Measurements from ENCODE around the gene MTHFSD.

MTHFSD gene

DNA sequence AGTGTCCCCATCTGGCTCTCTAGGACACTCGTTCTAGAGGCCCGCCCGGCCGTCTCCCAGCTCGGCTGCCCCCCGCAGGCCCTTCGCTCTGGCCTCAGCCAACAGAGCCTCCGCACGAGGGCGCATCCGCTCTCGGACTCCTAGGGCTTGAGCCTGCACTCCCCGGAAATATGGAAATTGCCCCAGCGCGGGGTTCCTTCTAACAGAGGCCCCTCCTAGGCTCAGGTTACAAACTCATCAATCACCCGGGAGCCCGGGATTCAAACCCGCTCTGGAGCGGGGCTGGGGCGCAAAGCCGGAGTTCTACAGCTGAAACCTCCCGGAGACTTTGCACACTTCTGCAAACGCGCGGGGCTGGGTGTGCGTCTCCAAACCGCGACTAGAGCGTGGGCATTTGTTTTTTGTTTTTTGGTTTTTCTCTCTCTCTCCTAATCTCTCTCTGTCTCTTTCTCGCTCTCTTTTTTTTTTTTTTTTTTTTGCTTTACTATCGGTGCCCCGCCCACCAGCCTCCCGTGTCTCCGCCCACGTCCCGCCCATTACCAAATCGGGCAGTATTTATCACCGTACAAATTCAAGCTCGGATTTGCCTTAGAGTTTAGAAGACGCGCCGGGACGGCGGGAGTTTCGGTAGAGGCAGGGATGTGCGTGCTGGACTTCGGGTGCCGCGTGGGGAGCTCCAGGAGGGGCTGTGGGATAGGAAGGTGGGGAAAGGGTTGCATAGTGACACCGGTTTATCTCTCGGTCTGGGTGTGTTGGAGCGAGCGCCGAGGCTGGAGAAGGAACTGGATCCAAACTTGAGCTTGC lies 20.9 kb upstream of the MTHFSD start:
- TF ChIP-seq, protein P1, sequence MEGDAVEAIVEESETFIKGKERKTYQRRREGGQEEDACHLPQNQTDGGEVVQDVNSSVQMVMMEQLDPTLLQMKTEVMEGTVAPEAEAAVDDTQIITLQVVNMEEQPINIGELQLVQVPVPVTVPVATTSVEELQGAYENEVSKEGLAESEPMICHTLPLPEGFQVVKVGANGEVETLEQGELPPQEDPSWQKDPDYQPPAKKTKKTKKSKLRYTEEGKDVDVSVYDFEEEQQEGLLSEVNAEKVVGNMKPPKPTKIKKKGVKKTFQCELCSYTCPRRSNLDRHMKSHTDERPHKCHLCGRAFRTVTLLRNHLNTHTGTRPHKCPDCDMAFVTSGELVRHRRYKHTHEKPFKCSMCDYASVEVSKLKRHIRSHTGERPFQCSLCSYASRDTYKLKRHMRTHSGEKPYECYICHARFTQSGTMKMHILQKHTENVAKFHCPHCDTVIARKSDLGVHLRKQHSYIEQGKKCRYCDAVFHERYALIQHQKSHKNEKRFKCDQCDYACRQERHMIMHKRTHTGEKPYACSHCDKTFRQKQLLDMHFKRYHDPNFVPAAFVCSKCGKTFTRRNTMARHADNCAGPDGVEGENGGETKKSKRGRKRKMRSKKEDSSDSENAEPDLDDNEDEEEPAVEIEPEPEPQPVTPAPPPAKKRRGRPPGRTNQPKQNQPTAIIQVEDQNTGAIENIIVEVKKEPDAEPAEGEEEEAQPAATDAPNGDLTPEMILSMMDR (IDR thresholded peaks at IDR 0.05; ENCODE audit: poor library complexity, severe bottlenecking): peak; percentile 91
- ATAC-seq (ENCODE audit: low read depth) (peak; percentile 83), DNase-seq (ENCODE audit: low spot score) (peak; percentile 97)
- no peaks in the 10 kb centered on the region for H3K36me3 ChIP-seq (ENCODE audit: low read depth)
- no peaks in the 10 kb centered on the region for H3K27me3 ChIP-seq (ENCODE audit: insufficient read depth, poor library complexity, severe bottlenecking)
- H3K27ac ChIP-seq (ENCODE audit: poor library complexity, severe bottlenecking): peak overlapping the region; percentile 83
- H3K4me1 ChIP-seq (ENCODE audit: insufficient read depth, poor library complexity, severe bottlenecking): peaks cover 16% of the 10 kb centered on the region
- H3K9me3 ChIP-seq (ENCODE audit: severe bottlenecking): no peaks in the 10 kb centered on the region
- H3K4me3 ChIP-seq (ENCODE audit: severe bottlenecking): peak overlapping the region; percentile 76

DNA sequence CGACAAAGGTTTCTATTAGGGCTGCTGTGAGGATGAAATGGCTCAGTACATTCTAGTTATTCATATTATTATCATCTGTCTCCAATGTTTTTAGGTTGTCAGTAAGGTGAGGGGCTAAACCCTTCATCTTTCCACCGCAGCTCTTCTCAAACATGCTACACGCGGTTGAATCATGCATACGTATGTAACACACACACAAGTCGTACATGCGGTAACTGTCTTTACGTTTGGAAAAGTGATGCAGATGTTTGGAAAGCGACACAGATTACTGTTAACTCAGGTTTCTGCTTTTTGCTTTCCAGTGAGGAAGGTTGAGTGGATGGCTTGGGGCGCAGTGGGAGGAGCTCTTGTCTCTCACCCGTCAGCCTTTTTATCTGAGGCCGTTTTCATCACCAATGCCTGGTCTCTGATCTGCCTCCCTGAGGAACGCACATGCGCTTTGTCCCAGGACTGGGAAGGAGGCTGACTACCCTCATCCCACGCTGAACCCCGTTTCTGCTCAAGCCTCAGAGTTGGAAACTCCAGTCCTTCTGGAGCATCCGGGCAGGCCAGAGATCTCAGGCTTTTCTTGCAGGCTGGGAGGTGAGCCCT lies 20.2 kb upstream of the MTHFSD start:
- Histone ChIP-seq H3K4me1 (ENCODE audit: insufficient read depth, poor library complexity, severe bottlenecking) (peaks cover 12% of the 10 kb centered on the region), H3K4me3 (ENCODE audit: severe bottlenecking) (no peak overlapping the region), H3K27ac (ENCODE audit: poor library complexity, severe bottlenecking) (peak overlapping the region; percentile 83), H3K36me3 (ENCODE audit: low read depth) (peaks cover 6% of the 10 kb centered on the region; the same call in 1 of the 2 replicates), H3K27me3 (ENCODE audit: insufficient read depth, poor library complexity, severe bottlenecking) (no peaks in the 10 kb centered on the region), H3K9me3 (ENCODE audit: severe bottlenecking) (no peaks in the 10 kb centered on the region)
- ATAC-seq (ENCODE audit: low read depth) (no peak), DNase-seq (ENCODE audit: low spot score) (no peak)
- TF ChIP-seq, protein P1 (IDR thresholded peaks at IDR 0.05; ENCODE audit: poor library complexity, severe bottlenecking): no peak

DNA sequence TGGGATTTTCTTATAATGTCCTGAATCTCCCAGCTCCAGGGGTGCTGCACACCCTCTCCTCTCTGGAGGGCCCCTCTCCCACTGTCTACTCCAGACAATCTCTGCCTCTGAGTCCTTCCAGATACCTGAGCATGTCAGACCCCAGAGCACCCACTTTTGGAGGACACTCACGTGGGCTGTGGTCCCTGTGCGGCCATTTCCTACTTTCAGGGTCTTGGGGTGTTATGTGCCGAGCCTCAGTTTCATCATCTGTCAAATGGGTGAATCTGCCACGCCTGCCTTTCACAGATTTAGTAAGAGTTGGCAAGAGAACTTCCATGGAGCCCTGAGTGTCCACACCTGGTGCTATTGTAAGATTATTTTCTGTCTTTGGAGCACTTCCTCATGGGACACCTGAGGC lies 19.6 kb upstream of the MTHFSD start:
- DNase-seq (ENCODE audit: low spot score): no peak
- Histone ChIP-seq H3K4me1 (ENCODE audit: insufficient read depth, poor library complexity, severe bottlenecking) (peaks cover 13% of the 10 kb centered on the region), H3K27me3 (ENCODE audit: insufficient read depth, poor library complexity, severe bottlenecking) (no peaks in the 10 kb centered on the region), H3K9me3 (ENCODE audit: severe bottlenecking) (no peaks in the 10 kb centered on the region), H3K4me3 (ENCODE audit: severe bottlenecking) (no peak overlapping the region), H3K36me3 (ENCODE audit: low read depth) (peaks cover 11% of the 10 kb centered on the region; the same call in 1 of the 2 replicates), H3K27ac (ENCODE audit: poor library complexity, severe bottlenecking) (no peak overlapping the region)
- TF ChIP-seq, protein P1 (IDR thresholded peaks at IDR 0.05; ENCODE audit: poor library complexity, severe bottlenecking): no peak
- no peak for ATAC-seq (ENCODE audit: low read depth)

DNA sequence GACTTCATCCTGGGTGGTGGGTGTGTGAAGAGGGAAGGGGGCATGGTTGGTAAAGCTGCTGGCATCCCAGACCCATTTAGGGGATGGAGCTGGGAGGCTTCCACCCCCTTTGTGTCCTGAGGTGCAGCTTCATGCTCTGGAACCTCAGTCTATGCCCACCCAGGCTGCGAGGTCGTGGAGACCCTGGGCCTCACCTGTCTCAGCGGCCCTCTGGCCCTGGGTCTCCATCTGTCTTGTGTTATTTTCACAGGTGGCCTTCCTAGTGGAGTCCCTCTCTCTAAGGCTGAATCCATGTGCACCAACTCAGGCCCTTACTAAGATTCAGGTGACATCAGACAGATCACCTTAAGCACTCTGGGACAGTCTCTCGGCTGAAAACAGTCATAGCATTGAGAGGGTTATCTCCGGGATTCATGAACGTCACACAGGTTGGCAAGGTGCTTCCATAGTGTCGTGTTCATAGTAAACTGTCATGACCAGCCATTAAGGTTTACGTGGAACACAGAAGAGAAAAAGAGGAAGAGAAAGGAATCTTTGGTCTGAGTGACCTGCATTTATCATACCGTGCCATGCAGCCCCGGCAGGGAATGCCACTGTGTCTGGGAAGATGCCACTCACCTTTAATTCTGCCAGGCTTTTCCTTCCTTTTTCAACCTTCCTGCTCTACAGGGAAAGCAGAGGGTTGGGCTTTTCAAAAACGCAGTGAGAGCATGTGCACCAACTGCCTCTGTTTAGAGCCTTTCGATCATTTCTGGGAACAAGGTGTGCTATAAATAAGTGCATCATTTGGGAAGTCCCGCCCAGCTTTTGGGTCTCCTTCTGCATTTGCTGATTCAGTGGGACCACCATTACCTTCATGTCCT lies 18.8 kb upstream of the MTHFSD start:
- H3K9me3 ChIP-seq (ENCODE audit: severe bottlenecking): no peaks in the 10 kb centered on the region
- no peak overlapping the region for H3K4me3 ChIP-seq (ENCODE audit: severe bottlenecking)
- H3K4me1 ChIP-seq (ENCODE audit: insufficient read depth, poor library complexity, severe bottlenecking): peaks cover 14% of the 10 kb centered on the region
- ATAC-seq (ENCODE audit: low read depth): no peak
- no peak for DNase-seq (ENCODE audit: low spot score)
- no peak overlapping the region for H3K27ac ChIP-seq (ENCODE audit: poor library complexity, severe bottlenecking)
- TF ChIP-seq, protein P1 (IDR thresholded peaks at IDR 0.05; ENCODE audit: poor library complexity, severe bottlenecking): no peak
- H3K27me3 ChIP-seq (ENCODE audit: insufficient read depth, poor library complexity, severe bottlenecking): peaks cover 4% of the 10 kb centered on the region
- peaks cover 12% of the 10 kb centered on the region; the same call in 1 of the 2 replicates for H3K36me3 ChIP-seq (ENCODE audit: low read depth)
